K562 (cell line): ENCODE results near the gene TAP2. TPM values are rescaled to one million over a fixed set of nuclear protein-coding genes. Genes with fewer than 3 reads are reported as not detected.
A peak's percentile ranks its signal among the peaks of the same experiment; 100 is the strongest.

Source experiments
- BCOR ChIP-seq: fragments of 450-650 bp; IDR thresholded peaks from 2 replicates; pipeline ENCODE4 v1.6.1; 2016
- CAMTA2 ChIP-seq: fragments of 250-450 bp; sonication (Bioruptor Pico); conservative IDR thresholded peaks from 2 replicates; pipeline ENCODE4 v1.5.1; 2022
- CBX5 ChIP-seq: IDR thresholded peaks from 2 replicates; pipeline ENCODE4 v1.6.1; 2014; ENCODE audit warnings: low read depth, borderline replicate concordance
- CEBPG ChIP-seq, 3 experiments: fragments of 200-800 bp in 1 of 3; sonication (Bioruptor generic) in 1 of 3; sonication (generic) in 1 of 3; formaldehyde crosslinking in 1 of 3; IDR thresholded peaks in 2 of 3; conservative IDR thresholded peaks in 1 of 3; 2 replicates each; pipeline versions ENCODE4 v1.6.1 to v1.8.0; 2016 to 2022; ENCODE audit warnings: missing compliant biosample characterization in 2 of 3, missing genetic modification characterization in 2 of 3, mild to moderate bottlenecking in 1 of 3, missing genetic modification reagents in 1 of 3
- CHD1 ChIP-seq: fragments of 200-600 bp; sonication (generic); IDR thresholded peaks from one replicate; pipeline ENCODE4 v1.6.1; 2012; ENCODE audit warnings: mild to moderate bottlenecking, moderate library complexity, low read length, inconsistent platforms
- FIP1L1 ChIP-seq: fragments of 200-400 bp; formaldehyde crosslinking; IDR thresholded peaks from 2 replicates; pipeline ENCODE4 v1.6.1; 2018; ENCODE audit warnings: mild to moderate bottlenecking, low read depth, low read length; ENCODE audit not compliant: poor library complexity, severe bottlenecking
- GTF2F1 ChIP-seq: IDR thresholded peaks from 2 replicates; pipeline ENCODE4 v1.6.1; 2011; ENCODE audit warnings: low read depth, low read length, improper control_type of control experiment
- HOMEZ ChIP-seq: fragments of 250-450 bp; sonication (Bioruptor Pico); IDR thresholded peaks from 2 replicates; pipeline ENCODE4 v1.4.0; 2020; ENCODE audit warnings: mild to moderate bottlenecking, moderate library complexity
- PTBP1 ChIP-seq: fragments of 200-400 bp; formaldehyde crosslinking; IDR thresholded peaks from 2 replicates; pipeline ENCODE4 v1.6.1; 2017; ENCODE audit warnings: low read depth, low read length
- SMAD4 ChIP-seq: fragments of 250-450 bp; sonication (Bioruptor Pico); conservative IDR thresholded peaks from 2 replicates; pipeline ENCODE4 v1.8.0; 2021; ENCODE audit warnings: inconsistent platforms, mild to moderate bottlenecking, moderate library complexity
- TFE3 ChIP-seq: fragments of 450-650 bp; formaldehyde crosslinking; IDR thresholded peaks from 2 replicates; pipeline ENCODE4 v1.4.0; 2020; ENCODE audit warnings: mild to moderate bottlenecking, mixed read lengths
- ZBTB26 ChIP-seq: fragments of 450-650 bp; formaldehyde crosslinking; IDR thresholded peaks from 2 replicates; pipeline ENCODE4 v1.4.0; 2022; ENCODE audit warnings: missing genetic modification characterization
- ZNF143 ChIP-seq: sonication (generic); formaldehyde crosslinking; IDR thresholded peaks from 2 replicates; pipeline ENCODE4 v1.9.0; 2022; ENCODE audit warnings: mild to moderate bottlenecking, missing genetic modification reagents
- polyA plus RNA-seq, 8 experiments: library from polyadenylated mRNA; depleted of rRNA in 4 of 8; stranded (reverse) in 5 of 8; unstranded in 3 of 8; fragments of >200 nt; fragmentation: Nextera tagmentation in 2 of 8; fragmentation: Illumina TruSeq in 1 of 8; extraction: Ambion mirVana in 2 of 8; extraction: Trizol in 1 of 8; gene quantifications; 2 replicates each; pipeline versions ENCODE4 v1.2.1 to v1.2.3, GENCODE V29; 2011 to 2014; ENCODE audit warnings: inconsistent platforms in 1 of 8, missing spikeins in 1 of 8
- total RNA-seq, 7 experiments: library from RNA; depleted of rRNA in 6 of 7; stranded (reverse); fragments of >200 nt in 6 of 7; fragmentation: Illumina TruSeq in 2 of 7; extraction: Trizol in 2 of 7; gene quantifications; 2 replicates each; pipeline versions ENCODE4 v1.2.1 to v1.2.3, GENCODE V29; 2011 to 2021; ENCODE audit warnings: low replicate concordance in 1 of 7
- TF ChIP-seq, protein P1 (sequence below): sonication (generic); formaldehyde crosslinking; IDR thresholded peaks from 2 replicates; pipeline ENCODE4 v1.8.1; 2023; ENCODE audit warnings: mild to moderate bottlenecking, missing genetic modification reagents
- TF ChIP-seq, protein P2 (sequence below): fragments of 150-350 bp; IDR thresholded peaks from 2 replicates; pipeline ENCODE4 v1.6.1; 2014; ENCODE audit warnings: low read depth, mild to moderate bottlenecking, low read length, borderline replicate concordance

TAP2 gene
- total and polyA plus RNA-seq, 9 of the 15 experiments (the other 6 are each of a cell fraction or from before 2014, with no cell fraction given) = 2.0 to 53.5 (median 19.6) TPM

DNA sequence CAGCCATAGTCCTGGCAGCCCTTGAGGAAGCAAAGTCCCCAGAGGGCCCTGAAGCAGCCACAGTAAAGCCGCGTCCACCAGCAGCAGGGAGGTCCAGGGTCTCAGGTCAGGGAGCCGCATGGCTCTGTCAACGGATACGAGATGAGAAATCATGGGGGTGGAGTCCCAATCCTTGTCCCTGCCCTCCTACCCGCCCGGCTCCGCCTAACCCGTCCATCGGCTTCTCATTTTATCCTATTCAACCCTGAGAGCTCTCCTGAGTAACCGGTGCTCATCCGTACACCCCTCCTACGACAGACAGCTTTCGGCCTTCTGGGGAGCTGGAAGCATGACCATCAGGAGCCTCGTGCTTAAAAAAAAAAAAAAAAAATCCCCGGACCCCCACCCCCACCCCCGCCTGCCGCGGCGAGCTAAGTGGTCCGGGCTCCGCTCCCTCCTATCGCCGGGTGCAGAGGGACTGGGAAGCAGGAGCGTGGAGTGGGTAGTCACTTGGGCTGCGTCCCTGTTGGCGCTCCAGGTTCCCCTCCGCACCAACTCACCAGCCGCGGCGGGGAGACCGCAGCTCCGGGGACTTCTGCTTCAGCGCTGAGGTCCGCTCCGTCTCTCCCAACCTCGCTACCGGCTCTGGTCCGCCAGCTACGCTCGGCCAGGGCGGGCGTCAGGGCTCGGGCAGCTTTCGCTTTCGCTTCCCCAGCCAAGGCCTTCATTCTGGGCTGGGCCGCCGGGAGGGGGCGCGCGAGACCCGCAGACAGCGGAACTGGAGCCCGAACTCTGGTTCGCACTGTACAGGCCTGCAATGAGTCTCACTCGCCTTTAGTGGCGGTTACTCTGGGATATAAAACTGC, at the start of gene TAP2 (continued):
- TF ChIP-seq HOMEZ (CRISPR knock-in tag) = no peak
- no peak for TF ChIP-seq ZNF143
- TF ChIP-seq CBX5 = no peak
- no peak for TF ChIP-seq CHD1
- peak; percentile 49 for TF ChIP-seq SMAD4 (CRISPR knock-in tag)
- TF ChIP-seq FIP1L1 = peak; percentile 64
- TF ChIP-seq, protein P1, sequence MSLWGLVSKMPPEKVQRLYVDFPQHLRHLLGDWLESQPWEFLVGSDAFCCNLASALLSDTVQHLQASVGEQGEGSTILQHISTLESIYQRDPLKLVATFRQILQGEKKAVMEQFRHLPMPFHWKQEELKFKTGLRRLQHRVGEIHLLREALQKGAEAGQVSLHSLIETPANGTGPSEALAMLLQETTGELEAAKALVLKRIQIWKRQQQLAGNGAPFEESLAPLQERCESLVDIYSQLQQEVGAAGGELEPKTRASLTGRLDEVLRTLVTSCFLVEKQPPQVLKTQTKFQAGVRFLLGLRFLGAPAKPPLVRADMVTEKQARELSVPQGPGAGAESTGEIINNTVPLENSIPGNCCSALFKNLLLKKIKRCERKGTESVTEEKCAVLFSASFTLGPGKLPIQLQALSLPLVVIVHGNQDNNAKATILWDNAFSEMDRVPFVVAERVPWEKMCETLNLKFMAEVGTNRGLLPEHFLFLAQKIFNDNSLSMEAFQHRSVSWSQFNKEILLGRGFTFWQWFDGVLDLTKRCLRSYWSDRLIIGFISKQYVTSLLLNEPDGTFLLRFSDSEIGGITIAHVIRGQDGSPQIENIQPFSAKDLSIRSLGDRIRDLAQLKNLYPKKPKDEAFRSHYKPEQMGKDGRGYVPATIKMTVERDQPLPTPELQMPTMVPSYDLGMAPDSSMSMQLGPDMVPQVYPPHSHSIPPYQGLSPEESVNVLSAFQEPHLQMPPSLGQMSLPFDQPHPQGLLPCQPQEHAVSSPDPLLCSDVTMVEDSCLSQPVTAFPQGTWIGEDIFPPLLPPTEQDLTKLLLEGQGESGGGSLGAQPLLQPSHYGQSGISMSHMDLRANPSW (CRISPR knock-in tag) = no peak
- TF ChIP-seq GTF2F1 = 0 out of 2 replicates have a peak, but pooled peaks have one; percentile 54
- TF ChIP-seq, protein P2, sequence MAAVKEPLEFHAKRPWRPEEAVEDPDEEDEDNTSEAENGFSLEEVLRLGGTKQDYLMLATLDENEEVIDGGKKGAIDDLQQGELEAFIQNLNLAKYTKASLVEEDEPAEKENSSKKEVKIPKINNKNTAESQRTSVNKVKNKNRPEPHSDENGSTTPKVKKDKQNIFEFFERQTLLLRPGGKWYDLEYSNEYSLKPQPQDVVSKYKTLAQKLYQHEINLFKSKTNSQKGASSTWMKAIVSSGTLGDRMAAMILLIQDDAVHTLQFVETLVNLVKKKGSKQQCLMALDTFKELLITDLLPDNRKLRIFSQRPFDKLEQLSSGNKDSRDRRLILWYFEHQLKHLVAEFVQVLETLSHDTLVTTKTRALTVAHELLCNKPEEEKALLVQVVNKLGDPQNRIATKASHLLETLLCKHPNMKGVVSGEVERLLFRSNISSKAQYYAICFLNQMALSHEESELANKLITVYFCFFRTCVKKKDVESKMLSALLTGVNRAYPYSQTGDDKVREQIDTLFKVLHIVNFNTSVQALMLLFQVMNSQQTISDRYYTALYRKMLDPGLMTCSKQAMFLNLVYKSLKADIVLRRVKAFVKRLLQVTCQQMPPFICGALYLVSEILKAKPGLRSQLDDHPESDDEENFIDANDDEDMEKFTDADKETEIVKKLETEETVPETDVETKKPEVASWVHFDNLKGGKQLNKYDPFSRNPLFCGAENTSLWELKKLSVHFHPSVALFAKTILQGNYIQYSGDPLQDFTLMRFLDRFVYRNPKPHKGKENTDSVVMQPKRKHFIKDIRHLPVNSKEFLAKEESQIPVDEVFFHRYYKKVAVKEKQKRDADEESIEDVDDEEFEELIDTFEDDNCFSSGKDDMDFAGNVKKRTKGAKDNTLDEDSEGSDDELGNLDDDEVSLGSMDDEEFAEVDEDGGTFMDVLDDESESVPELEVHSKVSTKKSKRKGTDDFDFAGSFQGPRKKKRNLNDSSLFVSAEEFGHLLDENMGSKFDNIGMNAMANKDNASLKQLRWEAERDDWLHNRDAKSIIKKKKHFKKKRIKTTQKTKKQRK = no peak
- no peak for TF ChIP-seq ZBTB26 (CRISPR knock-in tag)
- TF ChIP-seq BCOR = no peak
- no peak for TF ChIP-seq TFE3 (CRISPR knock-in tag)
- TF ChIP-seq CAMTA2 (CRISPR knock-in tag) = no peak
- no peak for TF ChIP-seq PTBP1
- no peak; the same call in 1 of the 2 replicates for TF ChIP-seq CEBPG (CRISPR knock-in tag; IDR thresholded peaks at IDR 0.05)
- no peak for TF ChIP-seq CEBPG (tag; conservative IDR thresholded peaks at IDR 0.05 in 1 of 2, IDR thresholded peaks at IDR 0.05 in 1 of 2)
